Stomach (tissue), 9 donors: Measurements from ENCODE around the gene KCNC1. TPM values are rescaled to one million over a fixed set of nuclear protein-coding genes. Genes with fewer than 3 reads are reported as not detected.
A peak's percentile ranks its signal among the peaks of the same experiment; 100 is the strongest.

ENCODE experiments used
- DNase-seq, 2 donors: peaks; one replicate each; pipeline versions ENCODE4 v3.0.0 to v3.0.0-alpha.2; 2013 to 2019
- H3K27ac ChIP-seq, 5 donors: fragments of 200-600 bp in 4 of 5; sonication (generic) in 4 of 5; one replicate each; pipeline ENCODE4 v1.5.1; 2013 to 2019; ENCODE audit warnings: mild to moderate bottlenecking in 1 of 5, moderate library complexity in 1 of 5
- H3K27me3 ChIP-seq, 3 donors: fragments of 200-600 bp; sonication (generic); one replicate each; pipeline ENCODE4 v1.5.1; 2017 to 2019; ENCODE audit warnings: mixed run types in 1 of 3
- H3K36me3 ChIP-seq, 4 donors: fragments of 200-600 bp; sonication (generic); 1 replicate in 3 of 4; 2 replicates in 1 of 4; pipeline ENCODE4 v1.5.1; 2016 to 2019
- H3K4me1 ChIP-seq, 4 donors: fragments of 200-600 bp; sonication (generic); one replicate each; pipeline ENCODE4 v1.5.1; 2016 to 2019
- H3K4me3 ChIP-seq, 4 donors: fragments of 200-600 bp; sonication (generic) in 3 of 4; one replicate each; pipeline ENCODE4 v1.5.1; 2016 to 2019; ENCODE audit warnings: mild to moderate bottlenecking in 1 of 4
- H3K9me3 ChIP-seq, 4 donors: fragments of 200-600 bp; sonication (generic); one replicate each; pipeline ENCODE4 v1.5.1; 2016 to 2019
- EP300 ChIP-seq: sonication (generic); formaldehyde crosslinking; IDR thresholded peaks from one replicate; pipeline ENCODE4 v1.6.1; 2017; ENCODE audit warnings: antibody characterized with exemption
- POLR2A ChIP-seq, 4 donors: fragments of 450-650 bp; IDR thresholded peaks; one replicate each; pipeline ENCODE4 v1.6.1; 2016; ENCODE audit warnings: antibody characterized with exemption in 4 of 4, control low read depth in 2 of 4, mild to moderate bottlenecking in 1 of 4, moderate library complexity in 1 of 4
- POLR2AphosphoS5 ChIP-seq, 3 donors: sonication (generic); formaldehyde crosslinking; IDR thresholded peaks; one replicate each; pipeline ENCODE4 v1.6.1; 2016; ENCODE audit warnings: antibody characterized with exemption in 3 of 3
- WGBS, 5 donors: extraction: QIAGEN DNeasy Blood & Tissue Kit in 3 of 5; methylation state at CpG; one replicate each; pipeline versions ENCODE4 v1.1.5 to v1.1.7; 2013 to 2018; 5-methylcytosine and 5-hydroxymethylcytosine counted together
- intact Hi-C: fragments of 100-400 bp; cut with DNase I; formaldehyde crosslinking; loops from one replicate; pipeline ENCODE4 v1.15.1; 2023; ENCODE audit warnings: low total_unique reads
- polyA plus RNA-seq, 3 donors: library from polyadenylated mRNA; stranded (reverse); fragments of 200-250 nt; gene quantifications; one replicate each; pipeline ENCODE4 v1.2.3, GENCODE V29; 2013
- total RNA-seq, 5 donors: library from RNA; depleted of rRNA; stranded (reverse); fragments of >200 nt; gene quantifications; one replicate each; pipeline versions ENCODE4 v1.1.0 to v1.2.3, GENCODE V29; 2014 to 2016
- TF ChIP-seq, protein P1 (sequence below), 7 experiments: fragments of 450-650 bp in 4 of 7; fragments of 200-600 bp in 3 of 7; sonication (generic) in 3 of 7; IDR thresholded peaks; one replicate each; pipeline ENCODE4 v1.5.1; 2016 to 2019; ENCODE audit warnings: antibody characterized with exemption in 7 of 7, control low read depth in 2 of 7, mild to moderate bottlenecking in 1 of 7
- donor health status: healthy with polysubstance abuse.
- donor health status: Bipolar disorder and iron deficiency.
- donor health status: healthy.

Gene KCNC1
- total and polyA plus RNA-seq, 8 donors = 0.03 to 0.18 TPM; not detected in 6

GRCh38 chr11:17714870-17715269 is 19.7 kb upstream of the KCNC1 start:
- 68 to 83% (median 77%) methylated on average over 4 of the region's 4 CpGs for WGBS, 5 donors
- Histone ChIP-seq H3K27ac (no peak overlapping the region), H3K4me3 (no peak overlapping the region), H3K4me1 (peaks cover under 1 to 14% (median 11%) of the 10 kb centered on the region in 4 donors), H3K27me3 (peaks cover 14 to 96% (median 44%) of the 10 kb centered on the region in 3 donors), H3K36me3 (no peaks in the 10 kb centered on the region), H3K9me3 (no peaks in the 10 kb centered on the region)
- no peak for TF ChIP-seq EP300
- intact Hi-C loops = no loop called here
- no peak for DNase-seq

- Histone ChIP-seq H3K9me3 (no peaks in the 10 kb centered on the region), H3K36me3 (no peaks in the 10 kb centered on the region), H3K4me3 (no peak overlapping the region), H3K27ac (no peak overlapping the region), H3K4me1 (peaks cover 15 to 33% (median 28%) of the 10 kb centered on the region in 4 donors), H3K27me3 (peaks cover 28 to 98% (median 63%) of the 10 kb centered on the region in 3 donors)
- WGBS, 5 donors = 65 to 80% (median 76%) methylated on average over 2 of the region's 2 CpGs
- TF ChIP-seq, protein P1, sequence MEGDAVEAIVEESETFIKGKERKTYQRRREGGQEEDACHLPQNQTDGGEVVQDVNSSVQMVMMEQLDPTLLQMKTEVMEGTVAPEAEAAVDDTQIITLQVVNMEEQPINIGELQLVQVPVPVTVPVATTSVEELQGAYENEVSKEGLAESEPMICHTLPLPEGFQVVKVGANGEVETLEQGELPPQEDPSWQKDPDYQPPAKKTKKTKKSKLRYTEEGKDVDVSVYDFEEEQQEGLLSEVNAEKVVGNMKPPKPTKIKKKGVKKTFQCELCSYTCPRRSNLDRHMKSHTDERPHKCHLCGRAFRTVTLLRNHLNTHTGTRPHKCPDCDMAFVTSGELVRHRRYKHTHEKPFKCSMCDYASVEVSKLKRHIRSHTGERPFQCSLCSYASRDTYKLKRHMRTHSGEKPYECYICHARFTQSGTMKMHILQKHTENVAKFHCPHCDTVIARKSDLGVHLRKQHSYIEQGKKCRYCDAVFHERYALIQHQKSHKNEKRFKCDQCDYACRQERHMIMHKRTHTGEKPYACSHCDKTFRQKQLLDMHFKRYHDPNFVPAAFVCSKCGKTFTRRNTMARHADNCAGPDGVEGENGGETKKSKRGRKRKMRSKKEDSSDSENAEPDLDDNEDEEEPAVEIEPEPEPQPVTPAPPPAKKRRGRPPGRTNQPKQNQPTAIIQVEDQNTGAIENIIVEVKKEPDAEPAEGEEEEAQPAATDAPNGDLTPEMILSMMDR (IDR thresholded peaks at IDR 0.05) = no peak
- TF ChIP-seq POLR2AphosphoS5 (IDR thresholded peaks at IDR 0.05) (no peak), EP300 (no peak), POLR2A (IDR thresholded peaks at IDR 0.05) (no peak)
- no peak for DNase-seq
- intact Hi-C loops = no loop called here
These were observed 17.8 kb upstream of the KCNC1 start for GRCh38 chr11:17716807-17717206.

DNA sequence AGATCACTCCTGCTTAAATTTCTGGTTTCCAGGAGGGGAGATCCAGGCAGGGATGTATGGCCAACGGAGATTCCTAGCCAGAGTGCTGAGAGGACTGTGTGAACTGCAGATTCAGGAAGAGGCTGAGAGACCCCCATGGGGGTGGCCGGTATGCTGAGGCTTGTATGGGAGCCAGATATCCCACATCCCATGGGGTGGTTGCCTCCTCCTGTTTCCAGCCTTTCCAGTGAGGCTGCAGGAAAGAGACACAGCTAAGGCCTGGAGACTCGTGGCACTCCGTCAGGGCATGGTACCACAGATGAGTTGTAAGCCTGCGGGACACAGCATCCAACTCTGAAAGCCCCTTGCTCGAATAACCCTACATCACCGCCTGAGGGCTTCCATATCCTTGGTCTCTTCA is 16.6 kb upstream of the KCNC1 start:
- intact Hi-C loops = no loop called here
- no peaks in the 10 kb centered on the region for H3K36me3 ChIP-seq
- H3K27ac ChIP-seq = no peak overlapping the region
- H3K27me3 ChIP-seq = peaks cover 28 to 98% (median 68%) of the 10 kb centered on the region in 3 donors
- no peaks in the 10 kb centered on the region for H3K9me3 ChIP-seq
- H3K4me1 ChIP-seq = peaks cover 15 to 38% (median 30%) of the 10 kb centered on the region in 4 donors
- no peak overlapping the region for H3K4me3 ChIP-seq
- WGBS, 5 donors = 48 to 64% (median 56%) methylated on average over 7 of the region's 7 CpGs
- no peak for DNase-seq
- no peak for TF ChIP-seq POLR2AphosphoS5 (IDR thresholded peaks at IDR 0.05)
- no peak for TF ChIP-seq EP300
- no peak for TF ChIP-seq POLR2A (IDR thresholded peaks at IDR 0.05)

DNA sequence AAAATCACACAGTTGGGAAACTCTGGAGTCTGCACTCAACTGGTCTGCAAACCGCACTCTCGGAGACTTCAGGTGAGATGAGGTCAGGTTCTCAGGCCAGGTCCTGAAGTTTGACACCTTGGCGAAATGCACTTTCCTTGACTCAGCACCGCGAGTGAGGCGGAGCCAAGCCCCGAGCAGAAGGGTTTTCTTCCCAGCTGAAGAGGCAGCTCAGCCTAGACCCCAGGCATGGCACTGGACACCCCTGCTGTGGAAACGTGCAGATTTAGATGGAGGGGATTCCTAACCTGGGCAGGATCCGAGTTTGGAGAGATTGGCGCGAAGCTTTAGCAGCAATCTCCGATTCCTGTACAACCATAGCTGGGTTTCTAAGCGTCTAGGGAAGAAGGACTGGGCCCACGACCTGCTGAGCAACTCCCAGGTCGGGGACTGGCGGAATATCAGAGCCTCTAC is 16.0 kb upstream of the KCNC1 start:
- H3K27me3 ChIP-seq = peaks cover 28 to 98% (median 74%) of the 10 kb centered on the region in 3 donors
- TF ChIP-seq POLR2AphosphoS5 (IDR thresholded peaks at IDR 0.05) (no peak), EP300 (no peak), POLR2A (IDR thresholded peaks at IDR 0.05) (no peak)
- TF ChIP-seq, protein P1 (IDR thresholded peaks at IDR 0.05) = no peak
- H3K4me3 ChIP-seq = no peak overlapping the region
- intact Hi-C loops = no loop called here
- H3K9me3 ChIP-seq = no peaks in the 10 kb centered on the region
- DNase-seq = no peak
- H3K4me1 ChIP-seq = peaks cover 15 to 38% (median 30%) of the 10 kb centered on the region in 4 donors
- no peaks in the 10 kb centered on the region for H3K36me3 ChIP-seq
- H3K27ac ChIP-seq = no peak overlapping the region
- WGBS, 5 donors = 5 to 15% (median 10%) methylated on average over 12 to 16 of the region's 16 CpGs

GRCh38 chr11:17719028-17719937 is 15.3 kb upstream of the KCNC1 start, which contains the start of gene MYOD1:
Gene MYOD1 (plus strand): TSS chr11:17719571. CDS start chr11:17719783, 212 bp downstream.
- Histone ChIP-seq H3K9me3 (no peaks in the 10 kb centered on the region), H3K4me3 (no peak within 1 kb of the TSS), H3K36me3 (no peaks in the 10 kb centered on the region), H3K4me1 (peaks cover 15 to 38% (median 30%) of the 10 kb centered on the region in 4 donors), H3K27ac (no peak within 1 kb of the TSS), H3K27me3 (peaks cover 28 to 98% (median 71%) of the 10 kb centered on the region in 3 donors)
- DNase-seq = peak in 1 of 2 donors; percentile 31
- intact Hi-C loops = no loop called here
- 4 to 9% (median 5%) methylated on average over 41 to 68 of the region's 68 CpGs for WGBS, 5 donors
- TF ChIP-seq EP300 (no peak), POLR2AphosphoS5 (IDR thresholded peaks at IDR 0.05) (no peak), POLR2A (IDR thresholded peaks at IDR 0.05) (no peak)
- TF ChIP-seq, protein P1 (IDR thresholded peaks at IDR 0.05) = no peak
